ENCODE results near the gene NDUFB6. TPM values are rescaled to one million over a fixed set of nuclear protein-coding genes. Genes with fewer than 3 reads are reported as not detected.

NDUFB6 gene
- total and polyA plus RNA-seq, 2 of the 4 experiments (the other 2 are of a cell fraction): 24.2 to 51.0 TPM

GRCh38 chr9:32590898-32591297, 17.9 kb upstream of the NDUFB6 start:
- H3K4me2 ChIP-seq (ENCODE audit: low read depth, low read length): no peak overlapping the region
- H3K4me1 ChIP-seq (ENCODE audit: control insufficient read depth, insufficient read depth, low read length): no peaks in the 10 kb centered on the region
- dilution Hi-C loops (cut with HindIII; ENCODE audit: low sequenced_read_pairs, unreplicated experiment) (no loop called here), intact Hi-C loops (cut with micrococcal nuclease) (no loop called here), in situ Hi-C loops (cut with MboI; ENCODE audit: low sequenced_read_pairs) (no loop called here)
- H2BK15ac ChIP-seq (ENCODE audit: low read depth, low read length): no peak overlapping the region
- no peak overlapping the region for H4K8ac ChIP-seq (ENCODE audit: low read depth in 2 of 2, low read length in 2 of 2)
- TF ChIP-seq MAZ (IDR thresholded peaks at IDR 0.05; ENCODE audit: borderline replicate concordance, low read depth, low read length) (no peak), POLR2A (IDR thresholded peaks at IDR 0.05; ENCODE audit: low read depth, low read length) (no peak), RCOR1 (IDR thresholded peaks at IDR 0.05; ENCODE audit: insufficient replicate concordance, low read length) (no peak), CEBPB (IDR thresholded peaks at IDR 0.05; ENCODE audit: low read depth, low read length) (no peak), RFX5 (IDR thresholded peaks at IDR 0.05; ENCODE audit: low read depth, low read length) (no peak), CHD1 (IDR thresholded peaks at IDR 0.05; ENCODE audit: low read depth, low read length) (no peak), NFE2L2 (IDR thresholded peaks at IDR 0.05; ENCODE audit: low read depth, low read length) (no peak), USF2 (IDR thresholded peaks at IDR 0.05; ENCODE audit: low read depth, low read length) (no peak)
- TF ChIP-seq, protein P1, sequence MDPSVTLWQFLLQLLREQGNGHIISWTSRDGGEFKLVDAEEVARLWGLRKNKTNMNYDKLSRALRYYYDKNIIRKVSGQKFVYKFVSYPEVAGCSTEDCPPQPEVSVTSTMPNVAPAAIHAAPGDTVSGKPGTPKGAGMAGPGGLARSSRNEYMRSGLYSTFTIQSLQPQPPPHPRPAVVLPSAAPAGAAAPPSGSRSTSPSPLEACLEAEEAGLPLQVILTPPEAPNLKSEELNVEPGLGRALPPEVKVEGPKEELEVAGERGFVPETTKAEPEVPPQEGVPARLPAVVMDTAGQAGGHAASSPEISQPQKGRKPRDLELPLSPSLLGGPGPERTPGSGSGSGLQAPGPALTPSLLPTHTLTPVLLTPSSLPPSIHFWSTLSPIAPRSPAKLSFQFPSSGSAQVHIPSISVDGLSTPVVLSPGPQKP (IDR thresholded peaks at IDR 0.05; ENCODE audit: borderline replicate concordance, low read depth, low read length): no peak
- no peak overlapping the region for H2BK20ac ChIP-seq (ENCODE audit: low read depth, low read length)
- POLR2A ChIA-PET (ENCODE audit: unreplicated experiment): no interaction called here
- H3K27ac ChIP-seq (ENCODE audit: insufficient read depth, low read length): no peak overlapping the region
- CTCF ChIA-PET: interaction anchor here (1.4 to 3.3 kb wide), 2 partner anchors 11 to 378 kb away, joined by 7 to 11 read pairs; no protein-coding TSS in a partner anchor
- no peaks in the 10 kb centered on the region for H3K36me3 ChIP-seq (ENCODE audit: control insufficient read depth, insufficient read depth, low read length)
- BruUV-seq (replicated peaks): no TSS peak
- no peaks in the 10 kb centered on the region for H3K9me1 ChIP-seq (ENCODE audit: insufficient read depth, low read length)
- H3K79me1 ChIP-seq (ENCODE audit: low read depth in 1 of 2, low read length in 2 of 2): no peaks in the 10 kb centered on the region
- no peak overlapping the region for H4K91ac ChIP-seq (ENCODE audit: insufficient read depth, low read depth, low read length)
- H2AK5ac ChIP-seq (ENCODE audit: low read depth, low read length): no peak overlapping the region
- no peak overlapping the region for H2BK120ac ChIP-seq (ENCODE audit: low read depth, low read length)
- no CpG with 5 or more reads among the region's 1 CpG for WGBS, 2 experiments (ENCODE audit: extremely low coverage in 2 of 2, insufficient read length in 1 of 2)
- H2BK5ac ChIP-seq (ENCODE audit: low read depth, low read length, poor library complexity, severe bottlenecking): no peak overlapping the region
- no peak overlapping the region for H3K18ac ChIP-seq (ENCODE audit: low read depth, low read length)
- H3K14ac ChIP-seq (replicated peaks; ENCODE audit: low read depth, low read length): no peak overlapping the region
- no peak overlapping the region for H2AK9ac ChIP-seq (replicated peaks; ENCODE audit: low read depth, low read length, poor library complexity)
- H3K4ac ChIP-seq (ENCODE audit: low read depth, low read length): no peak overlapping the region
- peaks cover 1% of the 10 kb centered on the region; the same call in 1 of the 2 replicates for H3K27me3 ChIP-seq (ENCODE audit: control insufficient read depth, insufficient read depth, low read length)
- no peak overlapping the region for H2AFZ ChIP-seq (replicated peaks; ENCODE audit: low read length, poor library complexity)
- no peaks in the 10 kb centered on the region for H4K20me1 ChIP-seq (ENCODE audit: insufficient read depth, low read length)
- no peak overlapping the region for H4K5ac ChIP-seq (ENCODE audit: low read depth, low read length)
- H3K4me3 ChIP-seq (ENCODE audit: insufficient read depth, low read depth, low read length): no peak overlapping the region
- no peak for DNase-seq
- no peak overlapping the region for H3K56ac ChIP-seq (ENCODE audit: extremely low read depth, insufficient read depth, low read length)
- no peak for ATAC-seq (ENCODE audit: low read depth)
- no peaks in the 10 kb centered on the region for H3K9me3 ChIP-seq (ENCODE audit: control insufficient read depth, insufficient read depth, low read length)
- H3K23ac ChIP-seq (ENCODE audit: low read depth, low read length): no peak overlapping the region
- no peak overlapping the region for H3K9ac ChIP-seq (ENCODE audit: low read depth, low read length)

Measured in IMR-90 (cell line).